Neural progenitor cell (in vitro differentiated cells): ENCODE measurements around the gene SYNPR.

ENCODE experiments used
- CTCF ChIP-seq: fragments of 200-600 bp; sonication (generic); IDR thresholded peaks from 2 replicates; pipeline ENCODE4 v1.5.1; 2017; ENCODE audit warnings: antibody characterized with exemption, mild to moderate bottlenecking
- EZH2 ChIP-seq: fragments of 200-600 bp; sonication (generic); IDR thresholded peaks from 2 replicates; pipeline ENCODE4 v1.6.1; 2017; ENCODE audit warnings: antibody characterized with exemption, mild to moderate bottlenecking, moderate library complexity
- EZH2phosphoT487 ChIP-seq: fragments of 200-600 bp; sonication (generic); IDR thresholded peaks from 2 replicates; pipeline ENCODE4 v1.6.1; 2017; ENCODE audit warnings: antibody characterized with exemption

- TF ChIP-seq CTCF = no peak
- no peak for TF ChIP-seq EZH2phosphoT487
- TF ChIP-seq EZH2 = no peak
Measured at GRCh38 chr3:63556401-63556800, 278.3 kb downstream of the SYNPR start.
